ENCODE data around the gene RUFY1. TPM values are rescaled to one million over a fixed set of nuclear protein-coding genes. Genes with fewer than 3 reads are reported as not detected.
A peak's percentile ranks its signal among the peaks of the same experiment; 100 is the strongest.

RUFY1 gene
- total and polyA plus RNA-seq, 9 of the 15 experiments (the other 6 are each of a cell fraction or from before 2014, with no cell fraction given) = 5.0 to 41.7 (median 29.6) TPM

GRCh38 chr5:179623906-179624741 lies 73.8 kb downstream of the RUFY1 start (continued):
- TF ChIP-seq, protein P1, sequence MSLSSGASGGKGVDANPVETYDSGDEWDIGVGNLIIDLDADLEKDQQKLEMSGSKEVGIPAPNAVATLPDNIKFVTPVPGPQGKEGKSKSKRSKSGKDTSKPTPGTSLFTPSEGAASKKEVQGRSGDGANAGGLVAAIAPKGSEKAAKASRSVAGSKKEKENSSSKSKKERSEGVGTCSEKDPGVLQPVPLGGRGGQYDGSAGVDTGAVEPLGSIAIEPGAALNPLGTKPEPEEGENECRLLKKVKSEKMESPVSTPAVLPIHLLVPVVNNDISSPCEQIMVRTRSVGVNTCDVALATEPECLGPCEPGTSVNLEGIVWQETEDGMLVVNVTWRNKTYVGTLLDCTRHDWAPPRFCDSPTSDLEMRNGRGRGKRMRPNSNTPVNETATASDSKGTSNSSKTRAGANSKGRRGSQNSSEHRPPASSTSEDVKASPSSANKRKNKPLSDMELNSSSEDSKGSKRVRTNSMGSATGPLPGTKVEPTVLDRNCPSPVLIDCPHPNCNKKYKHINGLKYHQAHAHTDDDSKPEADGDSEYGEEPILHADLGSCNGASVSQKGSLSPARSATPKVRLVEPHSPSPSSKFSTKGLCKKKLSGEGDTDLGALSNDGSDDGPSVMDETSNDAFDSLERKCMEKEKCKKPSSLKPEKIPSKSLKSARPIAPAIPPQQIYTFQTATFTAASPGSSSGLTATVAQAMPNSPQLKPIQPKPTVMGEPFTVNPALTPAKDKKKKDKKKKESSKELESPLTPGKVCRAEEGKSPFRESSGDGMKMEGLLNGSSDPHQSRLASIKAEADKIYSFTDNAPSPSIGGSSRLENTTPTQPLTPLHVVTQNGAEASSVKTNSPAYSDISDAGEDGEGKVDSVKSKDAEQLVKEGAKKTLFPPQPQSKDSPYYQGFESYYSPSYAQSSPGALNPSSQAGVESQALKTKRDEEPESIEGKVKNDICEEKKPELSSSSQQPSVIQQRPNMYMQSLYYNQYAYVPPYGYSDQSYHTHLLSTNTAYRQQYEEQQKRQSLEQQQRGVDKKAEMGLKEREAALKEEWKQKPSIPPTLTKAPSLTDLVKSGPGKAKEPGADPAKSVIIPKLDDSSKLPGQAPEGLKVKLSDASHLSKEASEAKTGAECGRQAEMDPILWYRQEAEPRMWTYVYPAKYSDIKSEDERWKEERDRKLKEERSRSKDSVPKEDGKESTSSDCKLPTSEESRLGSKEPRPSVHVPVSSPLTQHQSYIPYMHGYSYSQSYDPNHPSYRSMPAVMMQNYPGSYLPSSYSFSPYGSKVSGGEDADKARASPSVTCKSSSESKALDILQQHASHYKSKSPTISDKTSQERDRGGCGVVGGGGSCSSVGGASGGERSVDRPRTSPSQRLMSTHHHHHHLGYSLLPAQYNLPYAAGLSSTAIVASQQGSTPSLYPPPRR (CRISPR knock-in tag; IDR thresholded peaks at IDR 0.05; ENCODE audit: borderline replicate concordance) = no peak
- TF ChIP-seq, protein P2, sequence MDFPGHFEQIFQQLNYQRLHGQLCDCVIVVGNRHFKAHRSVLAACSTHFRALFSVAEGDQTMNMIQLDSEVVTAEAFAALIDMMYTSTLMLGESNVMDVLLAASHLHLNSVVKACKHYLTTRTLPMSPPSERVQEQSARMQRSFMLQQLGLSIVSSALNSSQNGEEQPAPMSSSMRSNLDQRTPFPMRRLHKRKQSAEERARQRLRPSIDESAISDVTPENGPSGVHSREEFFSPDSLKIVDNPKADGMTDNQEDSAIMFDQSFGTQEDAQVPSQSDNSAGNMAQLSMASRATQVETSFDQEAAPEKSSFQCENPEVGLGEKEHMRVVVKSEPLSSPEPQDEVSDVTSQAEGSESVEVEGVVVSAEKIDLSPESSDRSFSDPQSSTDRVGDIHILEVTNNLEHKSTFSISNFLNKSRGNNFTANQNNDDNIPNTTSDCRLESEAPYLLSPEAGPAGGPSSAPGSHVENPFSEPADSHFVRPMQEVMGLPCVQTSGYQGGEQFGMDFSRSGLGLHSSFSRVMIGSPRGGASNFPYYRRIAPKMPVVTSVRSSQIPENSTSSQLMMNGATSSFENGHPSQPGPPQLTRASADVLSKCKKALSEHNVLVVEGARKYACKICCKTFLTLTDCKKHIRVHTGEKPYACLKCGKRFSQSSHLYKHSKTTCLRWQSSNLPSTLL (IDR thresholded peaks at IDR 0.05) = no peak
- TF ChIP-seq E4F1 (CRISPR knock-in tag; IDR thresholded peaks at IDR 0.05; ENCODE audit: borderline replicate concordance) = no peak; the same call in 1 of the 2 replicates
- no peak for TF ChIP-seq TSC22D4 (tag; IDR thresholded peaks at IDR 0.05)
- peak; percentile 69; the same call in 1 of the 2 replicates for TF ChIP-seq ZNF717 (CRISPR knock-in tag; IDR thresholded peaks at IDR 0.05)
- TF ChIP-seq ZSCAN32 (CRISPR knock-in tag; IDR thresholded peaks at IDR 0.05) = no peak
- no peak for TF ChIP-seq BRF1 (IDR thresholded peaks at IDR 0.05; ENCODE audit: borderline replicate concordance, extremely low read depth, insufficient read length)
- TF ChIP-seq MXI1 (IDR thresholded peaks at IDR 0.05; ENCODE audit: low read depth, low read length) = no peak
- no peak for TF ChIP-seq ZNF76 (CRISPR knock-in tag; IDR thresholded peaks at IDR 0.05; ENCODE audit: borderline replicate concordance)
- TF ChIP-seq TCF7L2 (IDR thresholded peaks at IDR 0.05; ENCODE audit: low read depth, low read length) = no peak
- TF ChIP-seq BDP1 (IDR thresholded peaks at IDR 0.05; ENCODE audit: insufficient read depth, insufficient read length) = no peak
- no peak for TF ChIP-seq IFI16 (CRISPR knock-in tag; IDR thresholded peaks at IDR 0.05)
- no peak for TF ChIP-seq ARHGAP35 (IDR thresholded peaks at IDR 0.05; ENCODE audit: partially characterized antibody)
- no peak for TF ChIP-seq MIER1 (IDR thresholded peaks at IDR 0.05; ENCODE audit: low read depth)
- TF ChIP-seq CREM (IDR thresholded peaks at IDR 0.05; ENCODE audit: low read depth) = peak; percentile 52; the same call in 1 of the 2 replicates
- TF ChIP-seq, protein P3, sequence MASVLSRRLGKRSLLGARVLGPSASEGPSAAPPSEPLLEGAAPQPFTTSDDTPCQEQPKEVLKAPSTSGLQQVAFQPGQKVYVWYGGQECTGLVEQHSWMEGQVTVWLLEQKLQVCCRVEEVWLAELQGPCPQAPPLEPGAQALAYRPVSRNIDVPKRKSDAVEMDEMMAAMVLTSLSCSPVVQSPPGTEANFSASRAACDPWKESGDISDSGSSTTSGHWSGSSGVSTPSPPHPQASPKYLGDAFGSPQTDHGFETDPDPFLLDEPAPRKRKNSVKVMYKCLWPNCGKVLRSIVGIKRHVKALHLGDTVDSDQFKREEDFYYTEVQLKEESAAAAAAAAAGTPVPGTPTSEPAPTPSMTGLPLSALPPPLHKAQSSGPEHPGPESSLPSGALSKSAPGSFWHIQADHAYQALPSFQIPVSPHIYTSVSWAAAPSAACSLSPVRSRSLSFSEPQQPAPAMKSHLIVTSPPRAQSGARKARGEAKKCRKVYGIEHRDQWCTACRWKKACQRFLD (CRISPR knock-in tag; IDR thresholded peaks at IDR 0.05) = peak; percentile 95
